Suprapubic skin (tissue), 4 donors: ENCODE measurements around the gene BMERB1. TPM values are rescaled to one million over a fixed set of nuclear protein-coding genes. Genes with fewer than 3 reads are reported as not detected.
"Not testable (repeated sequence)": the region's sequence is repeated elsewhere in the genome, so short reads cannot be mapped to it uniquely, and the experiment has no call there.

ENCODE experiments used
- DNase-seq, 2 donors: peaks; one replicate each; pipeline ENCODE4 v3.0.0-alpha.2; 2019; ENCODE audit warnings: low spot score in 2 of 2
- H3K27ac ChIP-seq: fragments of 200-600 bp; sonication (generic); one replicate; pipeline ENCODE4 v1.5.1; 2019
- H3K27me3 ChIP-seq: fragments of 200-600 bp; sonication (generic); one replicate; pipeline ENCODE4 v1.5.1; 2019
- H3K36me3 ChIP-seq: fragments of 200-600 bp; sonication (generic); one replicate; pipeline ENCODE4 v1.5.1; 2019
- H3K4me1 ChIP-seq: fragments of 200-600 bp; sonication (generic); one replicate; pipeline ENCODE4 v1.5.1; 2019
- H3K4me3 ChIP-seq: fragments of 200-600 bp; sonication (generic); one replicate; pipeline ENCODE4 v1.5.1; 2019; ENCODE audit warnings: mild to moderate bottlenecking
- H3K9me3 ChIP-seq: fragments of 200-600 bp; sonication (generic); one replicate; pipeline ENCODE4 v1.5.1; 2019
- CTCF ChIP-seq, 2 donors: fragments of 200-600 bp in 1 of 2; fragments of 450-650 bp in 1 of 2; sonication (generic) in 1 of 2; IDR thresholded peaks; one replicate each; pipeline ENCODE4 v1.5.1; 2016 to 2019; ENCODE audit warnings: antibody characterized with exemption in 2 of 2, mild to moderate bottlenecking in 1 of 2, moderate library complexity in 1 of 2
- EP300 ChIP-seq: sonication (generic); formaldehyde crosslinking; IDR thresholded peaks from one replicate; pipeline ENCODE4 v1.6.1; 2017; ENCODE audit warnings: antibody characterized with exemption
- POLR2A ChIP-seq, 2 donors: fragments of 450-650 bp; IDR thresholded peaks; one replicate each; pipeline ENCODE4 v1.6.1; 2017; ENCODE audit warnings: antibody characterized with exemption in 2 of 2, mild to moderate bottlenecking in 2 of 2, moderate library complexity in 2 of 2
- POLR2AphosphoS5 ChIP-seq, 3 donors: sonication (generic); formaldehyde crosslinking; IDR thresholded peaks; one replicate each; pipeline ENCODE4 v1.6.1; 2017; ENCODE audit warnings: antibody characterized with exemption in 3 of 3
- WGBS: methylation state at CpG from one replicate; pipeline ENCODE4 v1.1.5; 2018; 5-methylcytosine and 5-hydroxymethylcytosine counted together
- total RNA-seq, 4 donors: library from RNA; depleted of rRNA; stranded (reverse); fragments of >200 nt; gene quantifications; one replicate each; pipeline ENCODE4 v1.1.0, GENCODE V29; 2016

The BMERB1 gene
- 10 to 100 TPM in 3 of 4 donors, 1 to 10 TPM in 1; 5.5 to 31.4 (median 17.9) TPM for total RNA-seq

- peaks cover 3% of the 10 kb centered on the region for H3K27me3 ChIP-seq
- peak within 1 kb of the TSS; percentile 61 for H3K27ac ChIP-seq
- peaks cover 7% of the 10 kb centered on the region for H3K4me1 ChIP-seq
- DNase-seq: peak; percentile 79 to 80
- under 1% methylated on average over 42 of the region's 63 CpGs for WGBS
- H3K4me3 ChIP-seq: peak within 1 kb of the TSS; percentile 64
- no peaks in the 10 kb centered on the region for H3K36me3 ChIP-seq
- TF ChIP-seq POLR2AphosphoS5 (IDR thresholded peaks at IDR 0.05): peak in 1 of 3 donors; percentile 51
- TF ChIP-seq CTCF (IDR thresholded peaks at IDR 0.05): no peak
- H3K9me3 ChIP-seq: no peaks in the 10 kb centered on the region
These were observed at the start of gene BMERB1 for GRCh38 chr16:15434425-15435215. TSS of gene BMERB1 (plus strand) at chr16:15434588. CDS start at chr16:15434654, 66 bp downstream.

- not testable (repeated sequence) for H3K36me3 ChIP-seq, H3K4me1 ChIP-seq, H3K9me3 ChIP-seq, H3K27me3 ChIP-seq, DNase-seq, H3K27ac ChIP-seq, H3K4me3 ChIP-seq
- 86% methylated on average over 6 of the region's 6 CpGs for WGBS
These were observed 46.3 kb upstream of the BMERB1 start for GRCh38 chr16:15388060-15388459.

GRCh38 chr16:15389916-15390315 is 44.5 kb upstream of the BMERB1 start:
- DNase-seq, H3K4me3 ChIP-seq, H3K9me3 ChIP-seq, H3K36me3 ChIP-seq, H3K4me1 ChIP-seq, H3K27me3 ChIP-seq, H3K27ac ChIP-seq: not testable (repeated sequence)
- 87% methylated on average over 5 of the region's 5 CpGs for WGBS

- DNase-seq, H3K36me3 ChIP-seq, H3K27ac ChIP-seq, H3K27me3 ChIP-seq, H3K4me3 ChIP-seq, H3K9me3 ChIP-seq: not testable (repeated sequence)
- peaks cover 11% of the 10 kb centered on the region for H3K4me1 ChIP-seq
- WGBS: 92% methylated on average over 7 of the region's 8 CpGs
These were observed 41.4 kb upstream of the BMERB1 start for GRCh38 chr16:15393025-15393424.

- not testable (repeated sequence) for H3K9me3 ChIP-seq, H3K36me3 ChIP-seq, H3K27me3 ChIP-seq
- Histone ChIP-seq H3K4me1 (peaks cover 11% of the 10 kb centered on the region), H3K4me3 (peak within 1 kb of the TSS; percentile 63), H3K27ac (peak within 1 kb of the TSS; percentile 67)
- DNase-seq: peak; percentile 64 to 81
- 16% methylated on average over 19 of the region's 79 CpGs for WGBS
These were observed 38.5 kb upstream of the BMERB1 start, which contains the start of gene MPV17L for GRCh38 chr16:15395631-15396508. TSS of gene MPV17L (plus strand) at chr16:15395754. CDS start at chr16:15395898, 144 bp downstream.

GRCh38 chr16:15396509-15396829 is 37.9 kb upstream of the BMERB1 start:
- H3K9me3 ChIP-seq, H3K27me3 ChIP-seq, H3K36me3 ChIP-seq, DNase-seq: not testable (repeated sequence)
- WGBS: 88% methylated on average over 8 of the region's 8 CpGs
- peak overlapping the region; percentile 63 for H3K4me3 ChIP-seq
- peak overlapping the region; percentile 67 for H3K27ac ChIP-seq
- H3K4me1 ChIP-seq: peaks cover 11% of the 10 kb centered on the region

GRCh38 chr16:15396948-15397594 is 37.3 kb upstream of the BMERB1 start:
- WGBS: 93% methylated on average over 11 of the region's 11 CpGs
- no peak for DNase-seq
- no peaks in the 10 kb centered on the region for H3K36me3 ChIP-seq
- no peak overlapping the region for H3K4me3 ChIP-seq
- no peaks in the 10 kb centered on the region for H3K9me3 ChIP-seq
- peak overlapping the region; percentile 67 for H3K27ac ChIP-seq
- TF ChIP-seq EP300 (no peak), CTCF (IDR thresholded peaks at IDR 0.05) (no peak), POLR2A (IDR thresholded peaks at IDR 0.05) (no peak), POLR2AphosphoS5 (IDR thresholded peaks at IDR 0.05) (no peak)
- H3K4me1 ChIP-seq: peaks cover 11% of the 10 kb centered on the region
- no peaks in the 10 kb centered on the region for H3K27me3 ChIP-seq
